ENCODE results near the gene PPP2R5E.

PPP2R5E gene

DNA sequence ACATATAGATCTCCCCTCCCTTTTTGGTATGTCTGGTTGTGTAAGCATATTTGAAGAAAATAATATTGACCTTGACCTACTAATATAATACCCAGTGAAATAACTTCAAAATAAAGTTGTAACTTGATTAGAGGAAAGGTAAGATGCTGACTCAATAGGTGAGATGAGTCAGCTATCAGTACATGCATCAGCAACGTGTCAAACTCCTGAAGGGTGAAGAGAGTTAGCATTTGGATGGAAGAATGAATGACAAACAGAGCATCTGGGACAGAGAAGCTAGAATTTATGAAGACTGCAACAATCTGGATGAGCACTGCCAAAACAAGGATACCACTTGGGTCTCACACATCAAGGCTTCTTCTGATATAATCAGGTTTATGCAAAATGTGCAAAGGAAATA lies 74.9 kb downstream of the PPP2R5E start:
- FAIRE-seq: no peak

DNA sequence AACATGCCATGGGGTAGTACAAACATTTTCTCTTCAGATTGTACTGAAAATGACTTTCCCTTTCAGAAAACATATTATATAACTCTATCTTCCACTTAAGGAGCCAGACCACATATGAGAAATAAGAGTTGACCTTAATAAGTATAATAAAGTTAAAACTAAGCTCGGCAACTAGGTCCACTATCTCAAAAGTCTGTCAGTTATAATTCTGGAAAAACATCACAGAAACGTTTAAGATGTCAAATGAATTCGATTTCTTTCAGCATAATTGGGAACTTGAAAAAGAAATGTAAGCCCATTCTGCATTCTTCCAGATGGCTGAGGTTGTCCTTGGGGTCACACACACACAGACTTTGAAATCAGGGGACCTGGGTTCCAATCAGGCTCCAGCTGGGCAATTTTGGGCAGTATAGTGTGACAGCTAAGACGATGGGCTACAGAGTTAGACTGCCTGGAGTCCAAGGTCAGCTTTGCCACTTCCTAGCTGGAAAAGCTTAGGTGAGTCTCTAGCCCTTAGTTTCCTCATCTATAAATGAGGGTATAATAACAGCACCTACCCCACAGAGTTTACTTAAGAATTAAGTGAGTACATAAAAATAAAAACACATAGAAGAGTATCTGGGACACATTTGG lies 75.6 kb downstream of the PPP2R5E start:
- FAIRE-seq: no peak

DNA sequence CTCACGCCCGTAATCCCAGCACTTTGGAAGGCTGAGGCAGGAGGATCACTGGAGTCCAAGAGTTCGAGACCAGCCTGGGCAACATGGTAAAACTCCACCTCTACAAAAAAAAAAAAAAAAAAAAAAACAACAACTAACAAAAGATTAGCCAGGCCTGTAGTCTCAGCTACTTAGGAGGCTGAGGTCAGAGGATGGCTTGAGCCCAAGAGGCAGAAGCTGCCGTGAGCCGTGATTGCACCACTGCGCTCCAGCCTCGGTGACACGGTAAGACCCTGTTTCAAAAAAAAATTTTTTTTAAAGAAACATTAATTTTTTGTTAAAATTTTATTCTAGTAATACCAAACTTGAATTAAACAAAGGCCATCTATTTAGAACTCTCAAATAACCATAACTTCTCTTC lies 77.8 kb downstream of the PPP2R5E start:
- FAIRE-seq: no peak

DNA sequence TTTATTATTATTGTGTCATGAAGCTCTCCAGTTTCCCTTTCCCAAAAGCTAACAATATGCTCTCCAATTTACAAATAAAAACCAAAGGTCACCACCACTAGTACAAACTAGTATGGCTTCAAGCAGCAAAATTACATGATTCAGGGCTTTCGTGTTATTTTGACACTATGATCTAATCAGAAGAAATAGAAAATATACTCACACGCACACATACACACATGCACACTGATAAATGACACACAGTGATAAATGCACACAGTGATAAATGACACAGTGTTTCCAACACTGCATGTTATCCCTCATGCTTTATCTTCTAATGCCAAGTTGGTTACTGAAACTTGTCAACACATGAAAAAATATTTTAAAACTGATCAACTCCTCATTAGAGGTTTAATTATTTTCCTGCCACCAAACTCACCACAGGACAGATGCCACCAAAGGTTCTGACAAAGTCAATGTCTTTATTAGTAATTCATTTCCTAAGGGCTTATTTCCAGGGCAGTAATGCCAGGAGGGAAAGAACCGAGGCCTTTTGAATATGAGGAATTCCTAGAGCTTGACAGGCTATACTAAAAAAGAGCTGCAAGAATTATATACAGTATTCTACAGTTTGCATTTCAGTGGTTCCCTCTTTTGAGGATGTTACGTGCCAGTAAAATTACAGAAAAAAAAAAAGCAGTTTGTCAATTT lies 82.4 kb downstream of the PPP2R5E start:
- FAIRE-seq: no peak

DNA sequence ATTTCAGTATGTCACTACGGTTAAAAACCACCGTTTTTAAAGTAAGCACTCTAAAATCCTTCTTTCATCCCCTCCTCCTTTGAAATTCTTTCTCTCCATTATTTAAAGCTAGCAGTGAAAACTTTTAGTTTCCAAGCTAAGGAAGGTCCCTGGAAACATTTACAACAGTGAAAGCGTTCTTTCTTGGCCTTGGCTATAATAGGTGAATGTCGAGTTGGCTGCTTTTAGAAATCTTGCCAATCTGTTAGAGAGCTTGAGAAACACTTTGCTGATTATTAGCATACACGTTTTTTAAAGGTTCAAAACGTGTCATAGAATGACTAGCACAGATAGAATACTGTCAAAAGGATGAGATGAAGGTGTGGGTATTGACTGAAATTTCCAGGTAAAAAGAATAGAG lies 83.4 kb downstream of the PPP2R5E start:
- FAIRE-seq: no peak

DNA sequence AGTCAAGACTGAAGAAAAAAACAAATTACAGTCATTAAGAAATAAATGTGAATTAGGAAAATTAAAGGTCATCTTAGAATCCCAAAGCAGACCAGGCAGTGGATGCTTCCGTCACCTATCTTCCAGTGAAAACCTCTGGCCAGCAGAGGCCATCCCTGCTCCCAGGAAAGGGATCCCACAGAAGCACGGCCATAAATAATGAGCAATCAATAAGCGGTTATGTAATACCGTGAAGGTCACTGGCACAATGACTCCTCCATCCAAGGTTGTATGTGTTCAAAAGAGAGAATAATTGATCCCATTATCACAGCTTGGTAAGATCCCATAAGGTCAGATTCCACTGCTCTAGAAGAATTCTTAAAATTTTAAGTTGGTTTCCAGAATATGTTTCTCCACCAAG lies 85.7 kb downstream of the PPP2R5E start:
- FAIRE-seq: no peak

DNA sequence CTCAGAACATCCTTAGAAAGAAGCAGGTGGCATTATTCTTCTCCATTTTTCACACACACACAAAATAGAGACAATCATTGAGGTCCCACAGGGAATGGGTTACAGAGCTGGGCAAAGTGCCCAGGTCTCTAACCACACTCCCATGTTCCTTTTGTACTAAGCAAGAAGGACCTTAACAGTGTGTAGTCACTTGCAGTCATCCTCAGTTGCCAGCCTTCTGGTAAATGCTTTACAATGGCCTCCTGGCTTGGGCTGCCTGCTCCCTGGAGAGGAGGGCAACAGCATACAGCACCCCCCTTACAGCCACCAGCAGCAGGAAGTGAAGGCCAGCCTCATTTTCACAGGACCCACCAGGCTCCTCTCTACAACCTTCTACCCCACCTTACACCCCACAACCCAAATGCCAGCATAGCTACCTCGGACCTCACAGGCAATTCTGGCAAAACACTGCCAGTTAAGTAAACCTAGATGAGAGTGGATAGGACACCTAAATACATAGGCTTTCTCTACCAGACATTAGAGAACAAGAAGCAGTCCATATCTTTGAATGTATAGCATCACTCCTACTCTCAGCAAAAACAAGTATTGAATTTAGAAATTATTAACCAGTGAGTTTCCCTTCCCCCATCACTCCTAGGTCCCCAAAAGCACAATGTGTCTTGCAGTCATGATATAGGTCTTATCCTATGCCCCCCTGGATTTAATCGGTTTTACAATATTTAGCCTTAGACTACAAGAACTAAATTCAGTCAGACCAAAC lies 88.1 kb downstream of the PPP2R5E start:
- no peak for FAIRE-seq

DNA sequence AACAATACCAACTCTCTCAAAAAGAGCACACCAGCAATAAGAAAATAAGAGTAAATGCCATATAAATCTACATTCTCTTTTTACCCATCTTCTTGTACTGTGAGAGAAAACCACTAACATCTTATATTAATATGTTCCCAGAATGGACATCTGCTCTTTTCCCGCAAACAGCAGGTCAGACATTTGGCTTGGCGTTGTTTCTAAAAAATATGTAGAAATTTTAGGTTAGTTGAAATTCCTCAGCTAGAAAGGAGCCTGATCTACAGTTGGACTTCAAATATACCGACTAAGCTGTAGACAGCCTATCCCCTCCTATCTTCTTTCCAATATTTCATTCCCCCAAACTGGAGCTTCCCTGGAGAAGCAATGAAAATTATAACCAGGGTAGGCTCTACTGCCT lies 88.7 kb downstream of the PPP2R5E start:
- FAIRE-seq: no peak

DNA sequence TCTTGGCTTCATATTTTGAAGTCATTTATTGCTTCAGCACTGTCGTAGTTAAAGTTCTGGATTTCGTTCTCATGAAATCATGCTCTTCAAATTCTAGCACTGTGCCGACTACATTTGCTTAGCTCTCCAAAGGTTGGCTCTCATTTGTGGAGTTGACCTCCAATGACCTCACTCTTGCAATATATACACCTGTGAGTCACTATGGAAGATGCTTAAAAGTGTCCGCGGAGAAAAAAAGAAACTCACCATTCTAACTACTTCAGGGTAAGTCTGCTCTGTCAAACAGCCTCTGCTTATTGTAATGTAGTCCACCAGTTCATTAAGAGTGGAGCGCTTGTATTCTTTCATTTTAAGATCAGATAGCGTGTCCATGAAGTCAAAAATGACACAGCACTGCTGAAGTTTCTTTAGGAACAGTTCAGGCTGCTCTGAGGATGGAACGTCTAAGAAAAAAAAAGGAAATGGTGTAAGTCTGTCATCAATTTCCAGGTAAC lies 89.7 kb downstream of the PPP2R5E start:
- FAIRE-seq: no peak

DNA sequence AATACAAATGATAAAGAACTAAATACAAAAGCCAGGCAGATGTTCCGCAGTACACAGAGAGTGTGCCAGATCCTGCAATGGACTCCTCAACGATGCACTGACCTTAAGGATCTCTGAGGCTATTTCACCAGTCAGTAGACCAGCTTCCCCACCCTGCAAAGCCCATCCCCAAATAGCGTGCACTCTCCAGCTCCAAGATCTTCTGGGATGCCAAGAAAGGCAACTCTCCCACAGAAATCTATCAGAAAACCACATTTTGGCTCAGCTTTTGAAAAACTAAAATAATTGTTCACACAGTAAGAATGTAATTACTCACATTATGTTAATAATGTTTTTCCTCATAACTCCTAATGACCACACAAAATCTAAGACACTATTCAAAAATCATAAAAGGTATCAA lies 90.4 kb downstream of the PPP2R5E start:
- FAIRE-seq: no peak

DNA sequence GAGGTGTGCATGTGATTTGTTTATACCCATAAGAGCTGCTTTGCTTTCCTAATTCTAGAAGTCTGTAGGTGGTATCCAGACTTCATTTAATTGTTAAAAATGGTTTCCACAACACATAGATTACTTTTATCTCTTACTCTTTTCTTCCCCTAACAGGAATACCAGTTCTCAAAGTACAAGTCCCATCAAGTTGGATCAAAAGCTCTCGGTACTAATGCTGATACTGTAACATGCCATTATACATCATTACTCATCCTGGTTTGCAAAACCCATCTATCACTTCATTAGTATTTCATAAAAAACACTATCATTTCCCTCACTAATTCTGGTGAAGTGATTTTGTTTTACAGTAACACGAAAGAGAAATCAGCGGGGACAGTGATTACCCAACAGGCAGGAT lies 94.3 kb downstream of the PPP2R5E start:
- no peak for FAIRE-seq

DNA sequence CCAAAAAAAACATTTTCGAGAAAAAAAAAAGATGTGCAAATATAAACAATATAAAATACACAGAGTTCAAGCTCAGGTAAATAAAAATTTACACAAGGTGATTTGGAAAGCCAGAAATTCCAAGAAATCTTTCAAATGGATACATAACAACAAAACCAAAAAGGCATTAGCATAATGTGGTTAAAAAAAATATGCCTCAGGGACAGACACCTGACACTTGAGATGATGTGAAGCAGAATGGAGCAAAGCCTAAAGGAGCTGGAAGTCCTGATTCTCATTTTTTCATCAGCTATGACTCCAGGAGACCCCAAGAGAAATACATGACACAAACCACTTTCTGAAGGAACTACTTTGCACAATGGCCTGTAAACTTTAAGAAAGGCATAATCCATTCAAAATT lies 98.6 kb downstream of the PPP2R5E start:
- no peak for FAIRE-seq

DNA sequence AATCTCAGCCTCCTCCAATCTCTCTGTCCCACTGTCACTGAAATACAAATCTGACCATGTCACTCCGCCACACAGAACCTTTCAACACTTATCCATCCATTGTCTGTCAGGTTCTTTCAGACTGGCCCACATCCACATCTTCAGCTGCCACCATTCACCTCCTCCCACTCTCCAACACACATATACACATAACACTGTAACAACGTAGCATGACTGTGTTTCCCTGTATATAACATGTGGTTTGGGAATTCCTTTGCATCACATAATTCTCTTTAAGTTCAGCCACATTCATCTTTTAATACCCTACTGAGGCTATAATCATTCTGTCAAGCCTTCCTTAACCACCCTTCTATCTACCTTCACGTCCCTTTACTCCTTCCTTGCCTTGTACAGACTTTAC lies 99.2 kb downstream of the PPP2R5E start:
- no peak for FAIRE-seq

DNA sequence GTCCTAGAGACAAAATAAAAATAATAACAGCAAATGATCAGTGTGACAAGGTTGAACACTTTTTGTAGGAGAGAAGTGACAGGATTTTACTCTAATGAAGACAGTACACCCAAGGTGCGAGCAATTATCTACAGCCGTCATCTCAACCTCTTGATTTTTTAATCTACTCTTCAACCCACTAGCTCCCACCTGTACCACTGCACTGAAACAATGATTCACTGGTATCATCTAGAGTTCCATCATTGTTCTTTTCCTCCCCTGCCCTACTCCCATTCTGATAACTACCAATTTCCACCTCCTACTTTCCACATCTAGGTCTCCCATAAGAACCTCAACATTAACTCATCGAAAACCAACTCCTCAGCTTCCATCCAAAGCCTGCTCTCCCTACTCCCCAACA lies 99.8 kb downstream of the PPP2R5E start:
- FAIRE-seq: no peak

DNA sequence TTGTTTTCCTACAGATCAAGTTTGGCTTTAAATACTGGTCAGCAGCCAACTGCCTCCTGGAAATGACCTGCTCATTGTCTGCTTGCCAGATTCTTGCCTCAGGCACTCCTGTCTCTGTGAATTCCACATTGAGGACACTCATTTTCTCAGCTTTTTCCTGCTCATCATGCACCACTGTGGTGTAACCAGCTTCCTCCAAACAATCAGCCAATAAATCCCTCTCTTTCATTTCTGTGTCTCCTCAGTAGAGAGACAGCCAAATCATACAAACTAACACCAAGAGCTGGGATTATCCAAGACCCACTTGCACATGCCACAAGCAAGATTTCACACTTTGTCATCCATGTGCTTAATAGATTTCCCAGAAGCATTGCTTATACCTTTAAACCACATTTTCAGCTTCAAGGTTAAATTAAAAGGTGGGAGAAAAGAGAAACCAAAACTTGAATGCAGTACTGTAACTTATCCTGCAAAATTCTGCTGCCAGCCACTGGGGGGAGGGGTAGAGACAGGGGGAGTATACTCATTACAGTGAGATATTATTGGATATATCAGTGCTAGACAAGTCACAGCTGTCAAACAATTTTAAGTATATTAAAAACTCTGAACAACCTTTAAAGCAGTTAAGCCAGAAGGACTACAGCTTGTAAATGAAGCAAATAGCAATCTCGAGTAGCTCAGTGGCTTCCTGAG lies 105.0 kb downstream of the PPP2R5E start:
- no peak for FAIRE-seq

DNA sequence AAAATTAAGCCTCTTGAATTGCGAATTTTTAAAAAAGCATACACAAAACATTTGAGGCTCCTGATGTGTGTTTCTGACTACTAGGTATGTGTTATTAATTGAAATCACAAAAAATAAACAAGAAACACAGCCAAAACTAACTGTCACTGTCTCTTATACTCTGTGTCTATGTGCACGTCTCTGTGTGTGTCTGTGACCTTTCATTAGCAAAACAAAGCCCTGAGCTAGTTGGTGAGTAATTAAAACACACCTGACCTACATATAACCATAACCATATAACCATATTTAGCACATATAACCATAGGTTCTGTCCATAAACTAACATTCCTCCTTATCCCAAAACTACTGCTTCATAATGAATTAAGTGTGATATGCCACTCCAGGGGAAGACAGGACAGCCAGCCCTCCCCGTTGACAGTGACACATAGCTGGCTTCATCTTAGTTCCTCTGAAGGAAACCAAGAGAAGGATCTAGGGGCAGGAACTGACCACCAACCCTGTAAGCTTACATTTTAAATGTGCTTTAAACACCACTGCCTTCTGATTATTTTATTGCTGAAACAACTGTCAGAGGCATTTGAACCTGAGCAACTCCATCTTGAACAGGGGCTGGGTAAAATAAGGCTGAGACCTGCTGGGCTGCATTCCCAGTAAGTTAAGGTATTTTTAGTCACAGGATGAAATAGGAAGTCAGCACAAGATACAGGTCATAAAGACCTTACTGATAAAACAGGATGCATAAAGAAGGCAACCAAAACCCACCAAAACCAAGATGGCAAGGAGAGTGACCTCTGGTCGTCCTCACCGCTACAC lies 106.7 kb downstream of the PPP2R5E start:
- no peak for FAIRE-seq

DNA sequence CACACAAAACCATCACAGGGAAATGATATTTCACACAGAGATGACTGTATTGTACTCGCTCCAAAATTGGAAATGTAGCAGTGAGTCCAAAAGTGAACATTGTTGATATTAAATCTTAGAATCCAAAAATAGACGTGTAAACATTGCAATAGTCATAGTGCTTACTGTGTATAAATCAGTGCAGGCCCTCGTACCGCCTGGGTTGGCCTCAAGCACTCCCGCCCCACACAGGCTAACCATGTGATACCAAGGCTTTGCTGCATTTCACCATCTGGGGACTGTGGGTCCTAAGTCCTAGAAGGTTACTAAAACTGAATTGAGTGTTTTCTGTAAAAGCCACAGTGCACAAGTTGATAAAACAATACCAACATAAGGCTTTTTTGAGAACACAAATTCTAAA lies 107.3 kb downstream of the PPP2R5E start:
- FAIRE-seq: no peak

DNA sequence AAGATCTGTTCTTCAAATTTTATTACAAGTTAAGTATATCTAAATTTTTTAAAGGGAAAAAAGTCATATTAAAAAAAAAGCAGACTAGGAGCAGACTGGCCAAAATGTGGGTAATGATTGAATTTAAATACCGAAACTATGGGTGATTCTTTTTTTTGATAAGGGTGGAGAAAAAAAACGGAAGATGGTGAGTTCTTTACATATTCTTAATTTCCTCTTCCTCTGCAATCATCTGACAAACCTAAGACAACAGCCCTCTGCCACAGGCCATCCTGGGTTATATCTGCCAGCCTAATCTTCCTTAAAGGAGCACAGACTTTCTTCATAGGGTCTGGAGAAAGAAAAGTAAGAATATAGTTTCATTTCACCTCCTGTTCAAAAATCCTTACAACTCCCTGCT lies 108.0 kb downstream of the PPP2R5E start:
- FAIRE-seq: no peak

DNA sequence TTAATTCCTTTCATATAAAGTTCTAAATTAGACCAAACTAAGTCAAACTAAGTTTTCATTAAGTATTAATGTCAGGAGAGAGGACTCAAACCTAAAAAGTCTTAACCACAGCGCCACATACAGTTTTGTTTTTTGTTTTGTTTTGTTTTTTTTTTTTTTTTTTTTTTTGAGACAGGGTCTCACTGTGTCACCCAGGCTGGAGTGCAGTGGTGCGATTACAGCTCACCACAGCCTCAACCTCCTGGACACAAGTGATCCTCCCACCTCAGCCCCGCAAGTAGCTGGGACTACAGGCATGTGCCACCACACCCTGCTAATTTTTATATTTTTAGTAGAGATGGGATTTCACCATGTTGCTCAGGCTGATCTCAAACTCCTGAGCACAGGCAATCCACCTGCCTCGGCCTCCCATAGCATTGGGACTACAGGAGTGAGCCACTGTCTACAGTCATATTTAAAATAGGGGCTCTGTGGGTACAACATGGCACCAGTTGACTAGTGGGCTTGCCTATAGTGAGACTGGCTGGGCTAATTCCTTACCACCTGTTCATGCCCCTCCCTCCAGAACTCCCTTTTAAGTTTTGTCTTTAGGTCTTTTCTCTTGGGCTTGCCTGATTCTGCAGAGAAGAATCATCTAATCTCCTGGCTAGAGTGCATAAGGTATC lies 110.2 kb downstream of the PPP2R5E start:
- FAIRE-seq: no peak

DNA sequence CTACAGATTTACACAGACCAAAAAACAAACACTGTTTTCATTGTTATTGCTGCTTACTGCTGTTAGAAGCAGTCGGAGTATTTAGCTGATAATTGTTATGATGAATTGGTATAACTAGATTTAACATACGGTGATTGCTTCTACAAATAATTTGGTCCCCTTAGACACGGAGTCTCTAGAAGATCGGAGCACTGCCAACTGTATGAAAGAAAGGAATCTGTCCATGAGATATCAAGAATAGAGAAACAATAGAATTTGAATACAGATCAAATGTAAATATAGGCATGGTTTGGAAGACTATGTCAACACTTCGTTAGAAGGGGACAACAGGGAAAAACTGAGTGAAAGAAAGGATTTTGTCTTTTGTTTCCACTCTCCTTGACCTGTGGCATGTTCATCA lies 110.9 kb downstream of the PPP2R5E start:
- no peak for FAIRE-seq

DNA sequence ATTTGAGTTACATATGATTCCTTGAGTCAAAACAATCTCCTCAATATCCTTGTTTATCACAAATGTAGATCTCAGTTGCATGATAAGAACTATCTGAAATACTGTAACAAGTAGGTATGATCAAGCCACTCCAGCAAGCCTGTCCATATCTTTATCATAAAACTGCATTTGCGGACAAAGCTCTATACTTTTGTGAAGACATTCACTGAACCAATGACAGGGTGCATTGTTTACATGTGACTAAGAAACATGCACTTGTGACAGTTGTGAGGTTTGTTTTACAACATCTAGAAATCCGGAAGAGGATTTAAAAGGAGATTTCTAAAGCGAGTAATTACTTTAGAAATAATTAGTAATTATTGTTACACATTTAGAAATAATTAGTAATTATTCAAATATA lies 111.7 kb downstream of the PPP2R5E start:
- FAIRE-seq: no peak

DNA sequence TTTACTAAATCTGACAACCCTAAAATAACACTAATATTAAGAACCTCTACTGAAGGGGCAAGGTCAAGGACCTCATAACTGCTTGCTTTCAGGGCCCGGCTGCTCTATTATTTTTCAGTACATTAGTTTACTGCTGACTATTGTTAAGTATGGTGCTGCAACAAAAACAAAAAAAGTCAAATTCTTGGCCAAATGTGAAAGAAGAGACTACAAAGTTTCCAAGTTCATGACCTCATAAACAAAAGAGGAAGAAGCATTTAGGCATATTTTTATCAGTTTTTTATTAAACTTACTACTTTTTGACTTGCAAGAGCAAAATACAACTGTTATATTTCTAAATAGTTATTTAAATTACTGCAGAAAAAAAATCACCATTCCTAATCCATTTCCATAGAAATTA lies 114.7 kb downstream of the PPP2R5E start:
- FAIRE-seq: no peak
